Common myeloid progenitor, CD34-positive (primary cell): ENCODE data around the gene QDPR.

Experiments
- CTCF ChIA-PET: fragments of 350-600 bp; sonication (Branson Sonifier 250); formaldehyde crosslinking; loops from one replicate; lab custom pipeline; 2021; ENCODE audit warnings: antibody characterized with exemption; lab: Charles Lee
- POLR2A ChIA-PET: fragments of 350-600 bp; sonication (Branson Sonifier 250); formaldehyde crosslinking; loops from one replicate; lab custom pipeline; 2021; ENCODE audit warnings: antibody characterized with exemption; lab: Charles Lee
- DNase-seq, 3 donors: peaks; one replicate each; pipeline versions ENCODE4 v3.0.0 to v3.0.0-alpha.2; 2013
- H3K27ac ChIP-seq, 2 experiments: 1 replicate in 1 of 2; 2 replicates in 1 of 2; pipeline ENCODE4 v1.7.0; 2013; ENCODE audit warnings: inconsistent platforms in 2 of 2, low read length in 2 of 2, mild to moderate bottlenecking in 2 of 2, low read depth in 1 of 2, moderate library complexity in 1 of 2; ENCODE audit not compliant: severe bottlenecking in 2 of 2, insufficient read depth in 1 of 2, poor library complexity in 1 of 2
- H3K27me3 ChIP-seq, 5 experiments: replicated peaks in 2 of 5; 1 replicate in 3 of 5; 2 replicates in 2 of 5; pipeline versions ENCODE4 v1.6.1 to v1.7.0; 2013; ENCODE audit warnings: low read length in 4 of 5, mild to moderate bottlenecking in 2 of 5, moderate library complexity in 2 of 5, inconsistent platforms in 1 of 5; ENCODE audit not compliant: insufficient read depth in 5 of 5, control insufficient read depth in 4 of 5
- H3K36me3 ChIP-seq, 4 experiments: 1 replicate in 2 of 4; 2 replicates in 2 of 4; pipeline versions ENCODE4 v1.6.1 to v1.7.0; 2013; ENCODE audit warnings: low read length in 3 of 4, control low read depth in 1 of 4, mild to moderate bottlenecking in 1 of 4; ENCODE audit not compliant: control insufficient read depth in 4 of 4, insufficient read depth in 4 of 4
- H3K4me1 ChIP-seq, 4 experiments: 1 replicate in 3 of 4; 2 replicates in 1 of 4; pipeline versions ENCODE4 v1.6.1 to v1.7.1; 2013; ENCODE audit warnings: low read length in 3 of 4, mild to moderate bottlenecking in 3 of 4, control low read depth in 1 of 4, inconsistent platforms in 1 of 4, moderate library complexity in 1 of 4; ENCODE audit not compliant: control insufficient read depth in 4 of 4, insufficient read depth in 4 of 4; ENCODE audit errors: control extremely low read depth in 1 of 4
- H3K4me3 ChIP-seq, 7 experiments: 1 replicate in 4 of 7; 2 replicates in 3 of 7; pipeline versions ENCODE4 v1.5.1 to v1.7.0; 2013; ENCODE audit warnings: mild to moderate bottlenecking in 7 of 7, low read length in 6 of 7, moderate library complexity in 6 of 7, inconsistent platforms in 2 of 7, low read depth in 2 of 7, control low read depth in 1 of 7; ENCODE audit not compliant: insufficient read depth in 4 of 7, control insufficient read depth in 1 of 7; ENCODE audit errors: extremely low read depth in 1 of 7
- H3K9me3 ChIP-seq, 5 experiments: 1 replicate in 4 of 5; 2 replicates in 1 of 5; pipeline versions ENCODE4 v1.6.1 to v1.7.1; 2013; ENCODE audit warnings: low read length in 4 of 5, mild to moderate bottlenecking in 2 of 5, inconsistent platforms in 1 of 5, low read depth in 1 of 5, moderate library complexity in 1 of 5; ENCODE audit not compliant: control insufficient read depth in 4 of 5, insufficient read depth in 2 of 5; ENCODE audit errors: control extremely low read depth in 1 of 5
- WGBS: methylation state at CpG from one replicate; pipeline ENCODE4 v1.1.5; 2013; ENCODE audit not compliant: insufficient coverage; 5-methylcytosine and 5-hydroxymethylcytosine counted together

Gene QDPR

GRCh38 chr4:17504081-17504480, 7.8 kb downstream of the QDPR start:
- Histone ChIP-seq H3K27ac (no peak overlapping the region), H3K9me3 (no peaks in the 10 kb centered on the region)
- CTCF ChIA-PET = interaction anchor here (1.0 to 1.7 kb wide), 2 partner anchors 8 to 10 kb away, joined by 3 to 4 read pairs; partner anchors contain the start of gene QDPR

GRCh38 chr4:17502756-17503155, 9.1 kb downstream of the QDPR start:
- no peak for DNase-seq
- Histone ChIP-seq H3K4me1 (no peaks in the 10 kb centered on the region), H3K36me3 (peaks cover 23 to 82% (median 49%) of the 10 kb centered on the region in 4 experiments), H3K4me3 (no peak overlapping the region), H3K27ac (no peak overlapping the region), H3K27me3 (no peaks in the 10 kb centered on the region), H3K9me3 (no peaks in the 10 kb centered on the region)
- CTCF ChIA-PET = interaction anchor here (1.4 to 1.7 kb wide), 2 partner anchors 9 to 20 kb away, joined by 3 to 4 read pairs; no protein-coding TSS in a partner anchor
- POLR2A ChIA-PET = no interaction called here
- WGBS = 100% methylated on average over 1 of the region's 3 CpGs

More at GRCh38 chr4:17504081-17504480, 7.8 kb downstream of the QDPR start:
- no peaks in the 10 kb centered on the region for H3K4me1 ChIP-seq
- WGBS = 100% methylated on average over 5 of the region's 7 CpGs
- no peak overlapping the region for H3K4me3 ChIP-seq
- no peaks in the 10 kb centered on the region for H3K27me3 ChIP-seq
- peaks cover 20 to 73% (median 47%) of the 10 kb centered on the region in 4 experiments for H3K36me3 ChIP-seq
- DNase-seq = no peak
- POLR2A ChIA-PET = no interaction called here

GRCh38 chr4:17500574-17500973, 11.3 kb downstream of the QDPR start:
- H3K4me3 ChIP-seq = no peak overlapping the region
- peaks cover 23 to 74% (median 43%) of the 10 kb centered on the region in 4 experiments for H3K36me3 ChIP-seq
- ChIA-PET CTCF (no interaction called here), POLR2A (no interaction called here)
- no peaks in the 10 kb centered on the region for H3K9me3 ChIP-seq
- H3K27ac ChIP-seq = no peak overlapping the region
- H3K4me1 ChIP-seq = no peaks in the 10 kb centered on the region
- DNase-seq = no peak
- H3K27me3 ChIP-seq = no peaks in the 10 kb centered on the region

GRCh38 chr4:17497890-17498523, 13.9 kb downstream of the QDPR start:
- H3K36me3 ChIP-seq = peaks cover 19 to 82% (median 42%) of the 10 kb centered on the region in 4 experiments
- DNase-seq = no peak
- H3K27me3 ChIP-seq = no peaks in the 10 kb centered on the region
- peaks cover 0 to 15% (median 7%) of the 10 kb centered on the region in 4 experiments for H3K4me1 ChIP-seq
- CTCF ChIA-PET = interaction anchor here (0.9 to 1.7 kb wide), 2 partner anchors 19 to 24 kb away, joined by 3 to 4 read pairs; no protein-coding TSS in a partner anchor
- 89% methylated on average over 3 of the region's 7 CpGs for WGBS
- POLR2A ChIA-PET = no interaction called here
- H3K27ac ChIP-seq = peak overlapping the region in 1 of 2 experiments; percentile 11
- no peaks in the 10 kb centered on the region for H3K9me3 ChIP-seq
- no peak overlapping the region for H3K4me3 ChIP-seq

GRCh38 chr4:17494258-17495190, 17.4 kb downstream of the QDPR start:
- no peak overlapping the region for H3K4me3 ChIP-seq
- peak; percentile 22 to 46 (median 38) for DNase-seq
- H3K4me1 ChIP-seq = peaks cover 0 to 16% (median 7%) of the 10 kb centered on the region in 4 experiments
- 86% methylated on average over 9 of the region's 10 CpGs for WGBS
- CTCF ChIA-PET = interaction anchor here (0.9 to 1.5 kb wide), 5 partner anchors 9 to 314 kb away, joined by 3 to 7 read pairs (median 4); no protein-coding TSS in a partner anchor
- H3K36me3 ChIP-seq = peaks cover 14 to 83% (median 44%) of the 10 kb centered on the region in 4 experiments
- H3K9me3 ChIP-seq = no peaks in the 10 kb centered on the region
- H3K27ac ChIP-seq = peak overlapping the region in 1 of 2 experiments; percentile 46
- POLR2A ChIA-PET = interaction anchor here (0.6 kb wide), 1 partner anchor 1269 kb away, joined by 3 read pairs; no protein-coding TSS in a partner anchor
- no peaks in the 10 kb centered on the region for H3K27me3 ChIP-seq

GRCh38 chr4:17493619-17494018, 18.3 kb downstream of the QDPR start:
- peaks cover 0 to 16% (median 7%) of the 10 kb centered on the region in 4 experiments for H3K4me1 ChIP-seq
- CTCF ChIA-PET = interaction anchor here (0.9 to 1.5 kb wide), 5 partner anchors 8 to 315 kb away, joined by 3 to 7 read pairs (median 4); no protein-coding TSS in a partner anchor

More at GRCh38 chr4:17493619-17494018, 18.3 kb downstream of the QDPR start:
- Histone ChIP-seq H3K4me3 (no peak overlapping the region), H3K27ac (peak overlapping the region in 1 of 2 experiments; percentile 46), H3K36me3 (peaks cover 11 to 83% (median 47%) of the 10 kb centered on the region in 4 experiments), H3K27me3 (no peaks in the 10 kb centered on the region), H3K9me3 (no peaks in the 10 kb centered on the region)
- POLR2A ChIA-PET = interaction anchor here (0.6 kb wide), 1 partner anchor 1268 kb away, joined by 3 read pairs; no protein-coding TSS in a partner anchor
- DNase-seq = peak; percentile 40 to 78 (median 66)
- WGBS = 16% methylated on average over 3 of the region's 4 CpGs
